ENCODE data around the gene RBM14. TPM values are rescaled to one million over a fixed set of nuclear protein-coding genes. Genes with fewer than 3 reads are reported as not detected.

The RBM14 gene
- polyA plus RNA-seq, 3 donors: 21.9 to 46.7 (median 42.6) TPM

- Histone ChIP-seq H3K27me3 (ENCODE audit: control insufficient read depth in 2 of 2, insufficient read depth in 2 of 2, low read length in 2 of 2) (no peaks in the 10 kb centered on the region), H3K36me3 (replicated peaks in 1 of 2; ENCODE audit: control insufficient read depth in 1 of 2, insufficient read depth in 2 of 2, low read length in 2 of 2) (peaks cover 0 to under 1% of the 10 kb centered on the region in 2 donors), H4K20me1 (ENCODE audit: insufficient read depth, low read length) (no peaks in the 10 kb centered on the region), H3K4me1 (ENCODE audit: control insufficient read depth in 1 of 2, insufficient read depth in 2 of 2, low read length in 2 of 2) (peaks cover 14 to 35% of the 10 kb centered on the region in 2 donors), H2AFZ (ENCODE audit: insufficient read depth, low read depth, low read length, poor library complexity, severe bottlenecking) (peak overlapping the region; percentile 96), H3K27ac (ENCODE audit: low read depth in 1 of 2, low read length in 2 of 2) (peak overlapping the region in 1 of 2 donors; percentile 84), H3K4me3 (replicated peaks in 1 of 3; ENCODE audit: low read depth in 2 of 3, low read length in 3 of 3) (peak overlapping the region; percentile 64 to 84 (median 81)), H3K9ac (ENCODE audit: insufficient read depth, low read length, poor library complexity, severe bottlenecking) (peak overlapping the region; percentile 76), H3K4me2 (replicated peaks; ENCODE audit: extremely low read depth, low read length, poor library complexity, severe bottlenecking) (peak overlapping the region; percentile 88), H3K79me2 (ENCODE audit: insufficient read depth, low read length) (peaks cover 13% of the 10 kb centered on the region), H3K9me3 (replicated peaks in 1 of 2; ENCODE audit: control insufficient read depth in 1 of 2, insufficient read depth in 1 of 2, low read length in 2 of 2) (no peaks in the 10 kb centered on the region)
- Mint-ChIP-seq H3K27ac (peak overlapping the region; percentile 11 to 99 (median 98)), H3K9me3 (no peaks in the 10 kb centered on the region), H3K36me3 (peaks cover 4 to 13% of the 10 kb centered on the region in 2 donors), H3K27me3 (ENCODE audit: low read depth in 3 of 3) (peaks cover 0 to 1% (median 0%) of the 10 kb centered on the region in 3 donors), H3K4me3 (peak overlapping the region; percentile 97 to 100), H3K4me1 (peaks cover 26% of the 10 kb centered on the region)
- no peak for TF ChIP-seq CTCF (IDR thresholded peaks at IDR 0.05)
- DNase-seq: no peak
- intact Hi-C loops (cut with micrococcal nuclease): loop anchor here (2.0 to 5.0 kb wide), 2 partner anchors 23 to 84 kb away; partner anchors contain the start of genes RBM14 (in 2 of the 2) and RBM4B (in 1 of the 2)
- WGBS (ENCODE audit: insufficient coverage): 61% methylated on average over 7 of the region's 7 CpGs
Observed at GRCh38 chr11:66593650-66594049, 22.8 kb upstream of the RBM14 start.

- Histone ChIP-seq H3K79me2 (ENCODE audit: insufficient read depth, low read length) (peaks cover 13% of the 10 kb centered on the region), H3K4me3 (replicated peaks in 1 of 3; ENCODE audit: low read depth in 2 of 3, low read length in 3 of 3) (no peak overlapping the region), H3K27ac (ENCODE audit: low read depth in 1 of 2, low read length in 2 of 2) (peak overlapping the region in 1 of 2 donors; percentile 56), H3K27me3 (ENCODE audit: control insufficient read depth in 2 of 2, insufficient read depth in 2 of 2, low read length in 2 of 2) (no peaks in the 10 kb centered on the region), H3K36me3 (replicated peaks in 1 of 2; ENCODE audit: control insufficient read depth in 1 of 2, insufficient read depth in 2 of 2, low read length in 2 of 2) (peaks cover 7 to 12% of the 10 kb centered on the region in 2 donors), H3K4me1 (ENCODE audit: control insufficient read depth in 1 of 2, insufficient read depth in 2 of 2, low read length in 2 of 2) (peaks cover 23 to 43% of the 10 kb centered on the region in 2 donors), H3K9me3 (replicated peaks in 1 of 2; ENCODE audit: control insufficient read depth in 1 of 2, insufficient read depth in 1 of 2, low read length in 2 of 2) (no peaks in the 10 kb centered on the region), H3K4me2 (replicated peaks; ENCODE audit: extremely low read depth, low read length, poor library complexity, severe bottlenecking) (peak overlapping the region; percentile 0), H2AFZ (ENCODE audit: insufficient read depth, low read depth, low read length, poor library complexity, severe bottlenecking) (no peak overlapping the region), H3K9ac (ENCODE audit: insufficient read depth, low read length, poor library complexity, severe bottlenecking) (no peak overlapping the region), H4K20me1 (ENCODE audit: insufficient read depth, low read length) (no peaks in the 10 kb centered on the region)
- no peak for TF ChIP-seq CTCF (IDR thresholded peaks at IDR 0.05)
- Mint-ChIP-seq H3K27me3 (ENCODE audit: low read depth in 3 of 3) (peaks cover 0 to 1% (median 0%) of the 10 kb centered on the region in 3 donors), H3K9me3 (no peaks in the 10 kb centered on the region), H3K27ac (peak overlapping the region in 6 of 7 donors; percentile 9 to 89 (median 52)), H3K36me3 (peaks cover 12 to 27% of the 10 kb centered on the region in 2 donors), H3K4me3 (peak overlapping the region in 1 of 2 donors; percentile 40), H3K4me1 (peaks cover 34% of the 10 kb centered on the region)
- no peak for DNase-seq
- WGBS (ENCODE audit: insufficient coverage): no CpG with 5 or more reads among the region's 5 CpGs
- intact Hi-C loops (cut with micrococcal nuclease): no loop called here
Observed at GRCh38 chr11:66595245-66595904, 21.1 kb upstream of the RBM14 start.

Measured in CD14-positive monocyte (primary cell).